Thoracic aorta (tissue), 2 donors: ENCODE measurements around the gene PDZD7. TPM values are rescaled to one million over a fixed set of nuclear protein-coding genes. Genes with fewer than 3 reads are reported as not detected.

Experiments used
- ATAC-seq: fragments of 150-250 bp; one replicate; pipeline ENCODE4 v1.8.0; 2017; ENCODE audit warnings: low read depth; ENCODE audit not compliant: insufficient number of reproducible peaks, low FRiP score
- DNase-seq: peaks from one replicate; pipeline ENCODE4 v3.0.0-alpha.2; 2020; ENCODE audit warnings: low spot score
- H3K27ac ChIP-seq, 2 donors: fragments of 200-600 bp; sonication (generic); 1 replicate in 1 of 2; 2 replicates in 1 of 2; pipeline ENCODE4 v1.5.1; 2016; ENCODE audit warnings: mild to moderate bottlenecking in 2 of 2, moderate library complexity in 2 of 2
- H3K27me3 ChIP-seq: fragments of 200-600 bp; sonication (generic); replicated peaks from 2 replicates; pipeline ENCODE4 v1.6.0; 2016; ENCODE audit warnings: mild to moderate bottlenecking; ENCODE audit not compliant: insufficient read depth
- H3K36me3 ChIP-seq: fragments of 200-600 bp; sonication (generic); one replicate; pipeline ENCODE4 v1.5.1; 2016
- H3K4me1 ChIP-seq, 2 donors: fragments of 200-600 bp; sonication (generic); 1 replicate in 1 of 2; 2 replicates in 1 of 2; pipeline versions ENCODE4 v1.5.1 to v1.6.0; 2016; ENCODE audit warnings: low read depth in 2 of 2, mild to moderate bottlenecking in 1 of 2; ENCODE audit not compliant: control insufficient read depth in 1 of 2
- H3K4me3 ChIP-seq: fragments of 200-600 bp; sonication (generic); 2 replicates; pipeline ENCODE4 v1.5.1; 2016; ENCODE audit warnings: mild to moderate bottlenecking
- H3K9me3 ChIP-seq: fragments of 200-600 bp; sonication (generic); 2 replicates; pipeline ENCODE4 v1.5.1; 2016
- total RNA-seq, 2 donors: library from RNA; depleted of rRNA; stranded (reverse); fragments of >200 nt; gene quantifications; one replicate each; pipeline versions ENCODE4 v1.1.0 to v1.2.3, GENCODE V29; 2016
- TF ChIP-seq, protein P1 (sequence below): fragments of 200-600 bp; sonication (generic); IDR thresholded peaks from one replicate; pipeline ENCODE4 v1.5.1; 2019; ENCODE audit warnings: antibody characterized with exemption

PDZD7 gene
- total RNA-seq, 2 donors from 2014 or later = 0.14 to 1.1 TPM

DNA sequence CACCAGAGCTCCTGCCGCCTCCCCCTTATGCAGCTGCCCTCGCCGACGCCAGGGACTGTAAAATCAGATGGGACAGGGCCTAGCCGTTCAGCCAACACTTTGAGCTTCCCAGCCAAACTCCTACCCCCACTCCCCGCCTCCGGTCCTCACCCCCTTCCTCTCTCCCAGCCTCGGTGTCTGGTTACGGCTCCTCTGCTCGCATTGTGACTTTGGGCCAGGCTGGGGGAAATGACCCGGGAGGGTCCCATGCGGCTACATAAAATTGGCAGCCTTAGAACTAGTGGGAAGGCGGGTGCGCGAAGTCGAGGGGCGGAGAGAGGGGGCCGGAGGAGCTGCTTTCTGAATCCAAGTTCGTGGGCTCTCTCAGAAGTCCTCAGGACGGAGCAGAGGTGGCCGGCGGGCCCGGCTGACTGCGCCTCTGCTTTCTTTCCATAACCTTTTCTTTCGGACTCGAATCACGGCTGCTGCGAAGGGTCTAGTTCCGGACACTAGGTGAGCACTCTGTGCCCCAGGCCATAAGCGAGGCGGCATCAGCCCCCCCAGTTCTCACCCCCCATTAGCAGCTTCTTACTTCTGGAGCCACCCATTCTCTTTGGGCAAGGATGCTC is 30.8 kb upstream of the PDZD7 start, which contains the start of gene KAZALD1:
Gene KAZALD1, plus strand, starts transcription at position 366 of the 608 bp plus-strand sequence. CDS start 604 bp downstream, outside the sequence.
- ATAC-seq (peak; percentile 14), DNase-seq (no peak)
- Histone ChIP-seq H3K4me1 (peaks cover 20 to 48% of the 10 kb centered on the region in 2 donors), H3K27ac (peak within 1 kb of the TSS; percentile 98 to 99), H3K4me3 (peak within 1 kb of the TSS; percentile 90), H3K27me3 (no peaks in the 10 kb centered on the region), H3K36me3 (no peaks in the 10 kb centered on the region), H3K9me3 (no peaks in the 10 kb centered on the region)
- TF ChIP-seq, protein P1, sequence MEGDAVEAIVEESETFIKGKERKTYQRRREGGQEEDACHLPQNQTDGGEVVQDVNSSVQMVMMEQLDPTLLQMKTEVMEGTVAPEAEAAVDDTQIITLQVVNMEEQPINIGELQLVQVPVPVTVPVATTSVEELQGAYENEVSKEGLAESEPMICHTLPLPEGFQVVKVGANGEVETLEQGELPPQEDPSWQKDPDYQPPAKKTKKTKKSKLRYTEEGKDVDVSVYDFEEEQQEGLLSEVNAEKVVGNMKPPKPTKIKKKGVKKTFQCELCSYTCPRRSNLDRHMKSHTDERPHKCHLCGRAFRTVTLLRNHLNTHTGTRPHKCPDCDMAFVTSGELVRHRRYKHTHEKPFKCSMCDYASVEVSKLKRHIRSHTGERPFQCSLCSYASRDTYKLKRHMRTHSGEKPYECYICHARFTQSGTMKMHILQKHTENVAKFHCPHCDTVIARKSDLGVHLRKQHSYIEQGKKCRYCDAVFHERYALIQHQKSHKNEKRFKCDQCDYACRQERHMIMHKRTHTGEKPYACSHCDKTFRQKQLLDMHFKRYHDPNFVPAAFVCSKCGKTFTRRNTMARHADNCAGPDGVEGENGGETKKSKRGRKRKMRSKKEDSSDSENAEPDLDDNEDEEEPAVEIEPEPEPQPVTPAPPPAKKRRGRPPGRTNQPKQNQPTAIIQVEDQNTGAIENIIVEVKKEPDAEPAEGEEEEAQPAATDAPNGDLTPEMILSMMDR = no peak

DNA sequence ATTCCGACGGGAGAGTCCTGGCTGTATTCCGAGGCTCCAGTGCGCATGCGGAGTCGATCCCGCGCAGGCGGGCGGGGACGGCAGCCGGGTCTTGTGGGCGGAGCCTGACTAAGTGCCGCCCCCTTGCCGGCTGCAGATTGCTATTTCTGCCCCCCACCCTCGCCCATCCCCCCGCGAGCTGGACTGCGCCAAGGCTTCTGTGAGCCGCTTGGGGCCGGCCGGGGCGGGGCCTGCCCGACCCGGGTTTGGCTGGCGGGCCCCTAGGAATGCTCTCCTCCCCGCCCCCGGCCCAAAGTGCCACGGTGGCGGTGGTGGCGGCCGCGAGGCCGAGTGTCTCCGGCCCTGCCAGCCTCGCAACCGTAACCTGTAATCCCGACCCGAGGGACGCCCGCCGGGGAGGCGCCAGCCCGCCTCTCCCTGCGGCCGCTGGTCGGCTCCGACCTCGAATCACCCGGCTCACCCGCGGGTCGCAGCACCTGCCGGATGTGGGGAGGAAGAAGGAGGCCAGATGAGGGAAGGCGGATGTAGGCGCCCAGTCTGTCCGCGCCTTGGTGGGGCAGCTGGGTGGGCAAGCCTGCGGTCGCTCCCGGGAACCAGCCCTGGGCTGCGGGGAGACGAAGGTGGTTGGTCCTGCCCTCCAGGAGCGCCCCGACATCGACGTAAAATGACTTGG is 30.2 kb upstream of the PDZD7 start:
- Histone ChIP-seq H3K4me1 (peaks cover 18 to 42% of the 10 kb centered on the region in 2 donors), H3K36me3 (no peaks in the 10 kb centered on the region), H3K27me3 (no peaks in the 10 kb centered on the region), H3K9me3 (no peaks in the 10 kb centered on the region), H3K27ac (peak overlapping the region; percentile 98 to 99), H3K4me3 (peak overlapping the region; percentile 90)
- TF ChIP-seq, protein P1 = no peak
- peak; percentile 84 for DNase-seq
- peak; percentile 81 for ATAC-seq

DNA sequence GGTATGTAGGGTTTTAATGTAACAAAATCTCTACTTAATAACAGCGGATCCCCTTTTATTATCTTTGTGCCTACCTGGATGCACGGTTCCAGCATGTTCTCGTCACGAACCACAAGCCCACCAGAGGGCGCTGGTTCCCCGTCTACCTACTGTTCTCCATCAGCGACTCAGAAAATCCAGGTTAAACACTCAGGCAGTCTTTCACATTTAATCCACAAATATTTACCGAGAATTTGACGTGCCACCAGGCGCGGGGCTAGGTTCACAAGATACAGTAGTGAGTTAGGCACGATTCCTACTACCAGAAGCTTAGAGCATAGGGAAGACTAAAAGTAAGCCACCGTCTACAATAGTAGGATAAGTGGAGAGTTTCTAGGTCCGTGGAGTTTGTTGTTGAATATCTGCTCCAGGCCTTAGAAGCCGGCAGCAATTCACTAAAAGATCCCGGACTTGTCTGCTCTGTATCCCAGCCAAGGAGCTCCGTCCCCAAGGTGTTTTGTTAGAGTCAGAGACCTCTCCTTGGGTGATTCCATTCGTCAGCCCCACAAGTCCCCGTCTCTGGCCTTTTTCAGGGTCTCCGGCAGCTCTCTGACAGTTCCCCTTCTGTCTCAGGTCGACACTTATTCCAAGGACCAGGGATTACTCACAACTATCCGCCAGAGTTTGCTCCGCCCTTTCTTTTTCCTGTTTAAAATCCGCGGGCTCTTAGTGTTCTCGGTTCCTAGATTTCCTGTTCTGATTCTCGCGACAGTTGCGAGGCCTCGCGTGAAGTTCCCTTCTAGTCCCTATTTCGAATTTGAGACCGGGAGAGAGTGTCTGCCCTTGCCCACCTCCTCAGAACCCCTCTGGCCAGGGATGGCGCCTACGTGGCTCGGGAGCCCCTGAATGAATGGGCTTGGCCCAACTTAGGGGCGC is 29.4 kb upstream of the PDZD7 start:
- ATAC-seq (peak; percentile 68), DNase-seq (peak; percentile 85)
- Histone ChIP-seq H3K36me3 (no peaks in the 10 kb centered on the region), H3K27me3 (no peaks in the 10 kb centered on the region), H3K4me1 (peaks cover 17 to 34% of the 10 kb centered on the region in 2 donors), H3K4me3 (peak overlapping the region; percentile 90), H3K9me3 (no peaks in the 10 kb centered on the region), H3K27ac (peak overlapping the region; percentile 98 to 99)
- TF ChIP-seq, protein P1 = peak; percentile 85

DNA sequence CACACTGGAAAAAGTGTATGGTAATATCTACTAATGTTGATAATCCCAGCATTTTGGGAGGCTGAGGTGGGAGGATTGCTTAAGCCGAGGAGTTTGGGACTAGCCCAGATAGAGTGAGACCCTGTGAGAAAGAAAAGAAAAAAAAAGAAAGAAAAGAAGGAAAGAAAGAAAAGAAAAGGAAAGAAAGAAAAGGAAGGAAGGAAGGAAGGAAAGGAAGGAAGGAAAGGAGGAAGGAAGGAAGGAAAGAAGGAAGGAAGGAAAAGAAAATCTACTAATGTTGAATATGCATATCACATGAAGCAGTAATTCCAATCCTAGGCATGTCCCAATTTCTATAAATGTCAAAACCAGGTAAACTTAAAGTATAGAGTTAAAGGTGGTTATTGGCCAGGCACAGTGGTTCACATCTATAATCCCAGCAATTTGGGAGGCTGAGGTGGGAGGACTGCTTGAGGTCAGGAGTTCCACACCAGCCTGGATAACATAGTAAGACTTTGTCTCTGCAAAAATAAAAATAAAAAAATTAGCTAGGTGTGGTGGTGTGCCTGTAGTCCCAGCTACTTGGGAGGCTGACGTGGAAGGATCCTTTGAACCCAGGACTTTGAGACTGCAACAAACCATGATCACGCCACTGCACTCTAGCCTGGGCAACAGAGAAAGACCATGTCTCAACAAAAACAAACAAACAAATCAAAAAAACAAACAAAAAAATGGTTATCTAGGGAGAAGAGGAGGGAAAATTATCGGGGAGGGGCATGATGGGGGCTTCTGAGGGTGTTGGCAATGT is 25.6 kb upstream of the PDZD7 start:
- Histone ChIP-seq H3K4me1 (peaks cover 4 to 20% of the 10 kb centered on the region in 2 donors), H3K27me3 (no peaks in the 10 kb centered on the region), H3K27ac (no peak overlapping the region), H3K4me3 (no peak overlapping the region), H3K36me3 (no peaks in the 10 kb centered on the region), H3K9me3 (no peaks in the 10 kb centered on the region)
- ATAC-seq (no peak), DNase-seq (no peak)
- TF ChIP-seq, protein P1 = no peak
